Heart right ventricle (tissue), 16 donors: ENCODE results near the gene KLHDC8A. TPM values are rescaled to one million over a fixed set of nuclear protein-coding genes. Genes with fewer than 3 reads are reported as not detected.

ENCODE experiments used
- ATAC-seq, 8 donors: fragments of 200-7000 bp; cut with Tn5 transposase; one replicate each; pipeline ENCODE4 v1.9.1; 2020; ENCODE audit warnings: mild to moderate bottlenecking in 8 of 8, moderate library complexity in 8 of 8, moderate number of reproducible peaks in 1 of 8
- DNase-seq, 2 donors: peaks; one replicate each; pipeline ENCODE4 v3.0.0-alpha.2; 2020
- H3K27ac ChIP-seq, 10 donors: fragments of 200-600 bp; sonication (generic) in 2 of 10; one replicate each; pipeline versions ENCODE4 v1.5.0 to v1.8.0; 2020 to 2022; ENCODE audit warnings: mild to moderate bottlenecking in 3 of 10
- H3K27me3 ChIP-seq, 7 donors: fragments of 200-600 bp; one replicate each; pipeline ENCODE4 v1.8.0; 2021 to 2022; ENCODE audit warnings: mild to moderate bottlenecking in 2 of 7
- H3K36me3 ChIP-seq, 9 donors: fragments of 200-600 bp; sonication (generic) in 1 of 9; one replicate each; pipeline versions ENCODE4 v1.5.0 to v1.8.0; 2020 to 2022; ENCODE audit warnings: mild to moderate bottlenecking in 2 of 9
- H3K4me1 ChIP-seq, 9 donors: fragments of 200-600 bp; sonication (generic) in 1 of 9; one replicate each; pipeline versions ENCODE4 v1.5.0 to v1.8.0; 2020 to 2022; ENCODE audit warnings: mild to moderate bottlenecking in 4 of 9
- H3K4me3 ChIP-seq, 10 donors: fragments of 200-600 bp; sonication (generic) in 2 of 10; one replicate each; pipeline versions ENCODE4 v1.5.0 to v1.8.0; 2020 to 2022; ENCODE audit warnings: mild to moderate bottlenecking in 7 of 10, moderate library complexity in 2 of 10
- H3K9me3 ChIP-seq, 11 donors: fragments of 200-600 bp in 10 of 11; sonication (generic) in 2 of 11; one replicate each; pipeline versions ENCODE4 v1.5.0 to v1.8.0; 2013 to 2022; ENCODE audit warnings: mild to moderate bottlenecking in 2 of 11, control low read depth in 1 of 11, moderate library complexity in 1 of 11
- WGBS, 2 donors: extraction: QIAGEN DNeasy Blood & Tissue Kit; methylation state at CpG; one replicate each; pipeline ENCODE4 v1.1.7; 2013; ENCODE audit warnings: inconsistent platforms in 1 of 2; 5-methylcytosine and 5-hydroxymethylcytosine counted together
- intact Hi-C, 10 donors: fragments of 100-400 bp; cut with DNase I; formaldehyde crosslinking; loops; one replicate each; pipeline versions ENCODE4 v1.11.1 to v1.14.2; 2022
- polyA plus RNA-seq, 2 donors: library from polyadenylated mRNA; stranded (reverse); fragments of 200-250 nt; gene quantifications; one replicate each; pipeline ENCODE4 v1.2.3, GENCODE V29; 2013
- total RNA-seq, 10 donors: library from RNA; stranded (reverse); fragmentation: NEBNext Ultra II Directional in 3 of 10; extraction: Animal tissue kit (Norgen Biotek cat#: 25700) in 3 of 10; gene quantifications; one replicate each; pipeline versions ENCODE4 v1.2.1 to v1.2.4, GENCODE V29; 2021 to 2023
- TF ChIP-seq, protein P1 (sequence below), 9 donors: fragments of 200-600 bp; sonication (generic) in 2 of 9; IDR thresholded peaks; one replicate each; pipeline versions ENCODE4 v1.5.0 to v1.8.0; 2021 to 2022; ENCODE audit warnings: antibody characterized with exemption in 9 of 9, mild to moderate bottlenecking in 5 of 9, moderate library complexity in 1 of 9
- donor health status: Arrhythmogenic right ventricular cardiomyopathy.
- donor health status: ischemic (EF 13 %, LVEDD 7.1; RV severe dilation, severe dysfunction).
- donor health status: healthy with polysubstance abuse.
- donor health status: DM: no; HTN: yes; CAD: no.
- donor health status: DM: no; HTN: no; CAD: no.
- donor health status: ischemic (EF 25% LVEDD 6.9; RV normal size, moderate dysfunction).
- donor health status: ischemic (EF 25% LVEDD 5.7; RV mildly dilated, moderate dysfunction).
- donor health status: healthy.
- donor health status: DM: yes; HTN: yes; CAD: no.
- donor health status: Ischemic cardiomyopathy.
- donor health status: ischemic (EF 35%, LVEDD 5.7; RV mildly dilated, moderate dysfunction).
- donor health status: nonischemic (EF 11% LVEDD 7.7; RV severe dilation, severe dysfunction).
- donor health status: DM: yes; HTN: yes; CAD: no.
- donor health status: PGD.
- donor health status: ischemic (EF 29% LVEDD 5.4; RV normal size, mild dysfunction).
- donor health status: nonischemic (EF 23%, LVEDD 6.1; RV moderate dilation, normal function).

Gene KLHDC8A
- total and polyA plus RNA-seq, 12 donors: 0.15 to 0.16 TPM; not detected in 10

- Histone ChIP-seq H3K36me3 (no peaks in the 10 kb centered on the region), H3K27ac (no peak overlapping the region), H3K4me3 (no peak overlapping the region), H3K9me3 (no peaks in the 10 kb centered on the region), H3K27me3 (peaks cover 0 to 11% (median 0%) of the 10 kb centered on the region in 7 donors), H3K4me1 (no peaks in the 10 kb centered on the region)
- 71 to 77% methylated on average over 7 of the region's 7 CpGs for WGBS, 2 donors
- ATAC-seq: no peak
- intact Hi-C loops: loop anchor here in 1 of 10 donors (10.0 kb wide), 1 partner anchor 203 kb away; no protein-coding TSS in a partner anchor
- TF ChIP-seq, protein P1, sequence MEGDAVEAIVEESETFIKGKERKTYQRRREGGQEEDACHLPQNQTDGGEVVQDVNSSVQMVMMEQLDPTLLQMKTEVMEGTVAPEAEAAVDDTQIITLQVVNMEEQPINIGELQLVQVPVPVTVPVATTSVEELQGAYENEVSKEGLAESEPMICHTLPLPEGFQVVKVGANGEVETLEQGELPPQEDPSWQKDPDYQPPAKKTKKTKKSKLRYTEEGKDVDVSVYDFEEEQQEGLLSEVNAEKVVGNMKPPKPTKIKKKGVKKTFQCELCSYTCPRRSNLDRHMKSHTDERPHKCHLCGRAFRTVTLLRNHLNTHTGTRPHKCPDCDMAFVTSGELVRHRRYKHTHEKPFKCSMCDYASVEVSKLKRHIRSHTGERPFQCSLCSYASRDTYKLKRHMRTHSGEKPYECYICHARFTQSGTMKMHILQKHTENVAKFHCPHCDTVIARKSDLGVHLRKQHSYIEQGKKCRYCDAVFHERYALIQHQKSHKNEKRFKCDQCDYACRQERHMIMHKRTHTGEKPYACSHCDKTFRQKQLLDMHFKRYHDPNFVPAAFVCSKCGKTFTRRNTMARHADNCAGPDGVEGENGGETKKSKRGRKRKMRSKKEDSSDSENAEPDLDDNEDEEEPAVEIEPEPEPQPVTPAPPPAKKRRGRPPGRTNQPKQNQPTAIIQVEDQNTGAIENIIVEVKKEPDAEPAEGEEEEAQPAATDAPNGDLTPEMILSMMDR (IDR thresholded peaks at IDR 0.05): no peak
- DNase-seq: no peak
These were observed 19.2 kb downstream of the KLHDC8A start for GRCh38 chr1:205337481-205337880.

- TF ChIP-seq, protein P1 (IDR thresholded peaks at IDR 0.05): peak; percentile 33 to 95 (median 84)
- ATAC-seq (peak; percentile 46 to 85 (median 77)), DNase-seq (peak; percentile 69 to 70)
- Histone ChIP-seq H3K4me3 (no peak overlapping the region), H3K27ac (no peak overlapping the region), H3K9me3 (no peaks in the 10 kb centered on the region), H3K27me3 (peaks cover 0 to 4% (median 0%) of the 10 kb centered on the region in 7 donors), H3K36me3 (no peaks in the 10 kb centered on the region), H3K4me1 (no peaks in the 10 kb centered on the region)
- intact Hi-C loops: loop anchor here in 1 of 10 donors (10.0 kb wide), 1 partner anchor 201 kb away; no protein-coding TSS in a partner anchor
- WGBS, 2 donors: 7% methylated on average over 4 of the region's 4 CpGs
These were observed 21.0 kb downstream of the KLHDC8A start for GRCh38 chr1:205335692-205336091.

DNA sequence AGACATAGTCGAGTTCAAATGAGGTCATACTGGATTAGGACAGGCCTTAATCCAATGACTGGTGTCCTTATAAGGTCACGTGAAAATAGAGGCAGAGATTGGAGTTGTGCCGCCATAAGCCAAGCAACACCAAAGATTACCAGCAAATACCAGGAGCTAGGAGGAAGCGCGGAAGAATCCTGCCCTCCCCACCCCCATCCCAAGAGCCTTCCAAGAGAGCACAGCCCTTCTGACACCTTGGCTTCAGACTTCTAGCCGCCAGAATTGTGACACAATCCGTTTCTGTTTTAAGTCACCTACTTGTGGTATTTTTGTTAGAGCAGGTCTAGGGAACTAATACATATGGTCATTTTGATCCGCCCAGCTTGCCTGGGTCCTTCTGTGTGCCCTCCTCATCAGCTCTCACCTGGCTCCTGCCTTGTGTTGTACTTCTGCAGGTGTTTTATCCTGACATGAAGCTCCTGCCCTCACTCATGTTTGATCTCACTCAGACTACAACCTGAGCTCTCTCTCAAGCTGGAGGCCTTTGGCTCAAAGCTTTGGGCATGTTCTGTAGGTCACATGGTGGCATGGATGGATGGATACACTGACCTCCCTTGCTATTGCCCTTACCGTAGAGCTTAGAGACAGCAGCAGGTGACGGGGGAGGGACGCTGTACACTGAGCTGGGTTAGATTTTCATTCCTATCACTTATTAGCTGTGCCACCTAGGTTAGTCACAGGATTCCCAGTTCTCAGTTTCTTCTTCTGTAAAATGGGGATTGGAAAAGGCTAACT, 24.5 kb downstream of the KLHDC8A start:
- Histone ChIP-seq H3K36me3 (no peaks in the 10 kb centered on the region), H3K4me3 (no peak overlapping the region), H3K27me3 (peaks cover 0 to 10% (median 5%) of the 10 kb centered on the region in 7 donors), H3K9me3 (no peaks in the 10 kb centered on the region), H3K4me1 (peaks cover 0 to 4% (median 0%) of the 10 kb centered on the region in 9 donors), H3K27ac (no peak overlapping the region)
- 87 to 91% methylated on average over 11 of the region's 11 CpGs for WGBS, 2 donors
- intact Hi-C loops: loop anchor here in 1 of 10 donors (10.0 kb wide), 1 partner anchor 197 kb away; no protein-coding TSS in a partner anchor
- no peak for DNase-seq
- ATAC-seq: no peak
- TF ChIP-seq, protein P1 (IDR thresholded peaks at IDR 0.05): no peak

DNA sequence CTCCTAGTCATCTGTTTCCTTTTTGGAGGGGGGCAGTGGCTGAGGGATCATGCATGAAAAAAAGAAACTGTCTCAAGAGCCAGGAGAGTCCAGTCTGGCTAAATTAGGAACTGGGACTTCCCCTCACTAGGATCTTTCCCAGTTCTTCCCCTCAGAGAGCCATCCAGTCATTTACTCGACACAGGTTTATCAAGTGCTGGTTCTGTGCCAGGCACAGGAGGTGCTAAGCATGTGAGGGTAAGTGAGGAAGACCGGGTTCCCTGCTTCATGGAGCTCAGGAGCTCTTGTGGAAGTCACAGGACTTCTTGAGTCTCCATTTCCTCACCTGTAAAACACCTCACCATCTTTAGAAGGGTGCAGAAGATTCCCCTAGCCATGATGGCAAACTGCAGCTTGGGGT, 26.6 kb downstream of the KLHDC8A start:
- ATAC-seq: no peak
- Histone ChIP-seq H3K36me3 (no peaks in the 10 kb centered on the region), H3K4me1 (peaks cover 0 to 6% (median 0%) of the 10 kb centered on the region in 9 donors), H3K4me3 (no peak overlapping the region), H3K27ac (no peak overlapping the region), H3K9me3 (no peaks in the 10 kb centered on the region), H3K27me3 (peaks cover 0 to 27% (median 16%) of the 10 kb centered on the region in 7 donors)
- TF ChIP-seq, protein P1 (IDR thresholded peaks at IDR 0.05): no peak
- DNase-seq: no peak
- WGBS, 2 donors: 25 to 29% methylated on average over 2 of the region's 2 CpGs
- intact Hi-C loops: loop anchor here in 1 of 10 donors (10.0 kb wide), 1 partner anchor 195 kb away; no protein-coding TSS in a partner anchor
